ELR (cell line): ENCODE data around the gene CSTPP1.
"Not testable (repeated sequence)": the region's sequence is repeated elsewhere in the genome, so short reads cannot be mapped to it uniquely, and the experiment has no call there.

Source experiments
- DNase-seq: peaks from one replicate; pipeline ENCODE4 v3.0.0-alpha.2; 2015; ENCODE audit warnings: low read depth

CSTPP1 gene

GRCh38 chr11:46953093-46953492, 16.5 kb downstream of the CSTPP1 start:
- no peak for DNase-seq

- DNase-seq: no peak
These were observed 22.2 kb downstream of the CSTPP1 start for GRCh38 chr11:46958777-46959176.

GRCh38 chr11:46961041-46961440, 24.5 kb downstream of the CSTPP1 start:
- no peak for DNase-seq

GRCh38 chr11:46961886-46962285, 25.3 kb downstream of the CSTPP1 start:
- DNase-seq: not testable (repeated sequence)

- DNase-seq: no peak
These were observed 27.3 kb downstream of the CSTPP1 start for GRCh38 chr11:46963844-46964243.

GRCh38 chr11:46966773-46967172, 30.2 kb downstream of the CSTPP1 start:
- DNase-seq: no peak

GRCh38 chr11:46967962-46968361, 31.4 kb downstream of the CSTPP1 start:
- DNase-seq: no peak

GRCh38 chr11:46969379-46969778, 32.8 kb downstream of the CSTPP1 start:
- no peak for DNase-seq

GRCh38 chr11:46970913-46971625, 34.5 kb downstream of the CSTPP1 start:
- DNase-seq: no peak

GRCh38 chr11:46972343-46972742, 35.8 kb downstream of the CSTPP1 start:
- no peak for DNase-seq

GRCh38 chr11:46972821-46973220, 36.3 kb downstream of the CSTPP1 start:
- DNase-seq: no peak

GRCh38 chr11:46976182-46976854, 39.8 kb downstream of the CSTPP1 start:
- no peak for DNase-seq

- no peak for DNase-seq
These were observed 40.7 kb downstream of the CSTPP1 start for GRCh38 chr11:46977038-46977813.

- peak; percentile 59 for DNase-seq
These were observed 41.5 kb downstream of the CSTPP1 start for GRCh38 chr11:46978005-46978491.

- DNase-seq: no peak
These were observed 42.8 kb downstream of the CSTPP1 start for GRCh38 chr11:46979358-46979757.

GRCh38 chr11:46981436-46981835, 44.9 kb downstream of the CSTPP1 start:
- DNase-seq: no peak

GRCh38 chr11:46982797-46983452, 46.4 kb downstream of the CSTPP1 start:
- no peak for DNase-seq

- no peak for DNase-seq
These were observed 47.0 kb downstream of the CSTPP1 start for GRCh38 chr11:46983598-46983997.

GRCh38 chr11:46984548-46984947, 48.0 kb downstream of the CSTPP1 start:
- no peak for DNase-seq

- DNase-seq: peak; percentile 39
These were observed 48.4 kb downstream of the CSTPP1 start for GRCh38 chr11:46984987-46985386.

- DNase-seq: no peak
These were observed 50.6 kb downstream of the CSTPP1 start for GRCh38 chr11:46987183-46987582.

GRCh38 chr11:46989810-46990487, 53.4 kb downstream of the CSTPP1 start:
- not testable (repeated sequence) for DNase-seq
